Measurements from ENCODE around the gene ARL10.

ARL10 gene

GRCh38 chr5:176413255-176413565 is 47.9 kb downstream of the ARL10 start:
- DNase-seq: no peak

GRCh38 chr5:176413709-176414191 is 48.5 kb downstream of the ARL10 start:
- DNase-seq: no peak

GRCh38 chr5:176414704-176415103 is 49.4 kb downstream of the ARL10 start:
- no peak for DNase-seq

- DNase-seq: no peak
These were observed 50.1 kb downstream of the ARL10 start for GRCh38 chr5:176415240-176415951.

GRCh38 chr5:176415952-176416924 is 51.0 kb downstream of the ARL10 start, which contains the start of gene CLTB:
CLTB (minus strand) TSS chr5:176416539; CDS start chr5:176416363, 176 bp downstream.
- DNase-seq: peak; percentile 85

- DNase-seq: no peak
These were observed 51.7 kb downstream of the ARL10 start for GRCh38 chr5:176416965-176417364.

GRCh38 chr5:176418251-176418650 is 53.0 kb downstream of the ARL10 start:
- DNase-seq: no peak

- DNase-seq: no peak
These were observed 54.8 kb downstream of the ARL10 start for GRCh38 chr5:176420086-176420485.

- DNase-seq: no peak
These were observed 55.8 kb downstream of the ARL10 start for GRCh38 chr5:176420972-176421544.

GRCh38 chr5:176424181-176424580 is 58.9 kb downstream of the ARL10 start:
- DNase-seq: no peak

GRCh38 chr5:176425138-176425537 is 59.9 kb downstream of the ARL10 start:
- no peak for DNase-seq

- DNase-seq: no peak
These were observed 60.5 kb downstream of the ARL10 start for GRCh38 chr5:176425791-176426190.

- DNase-seq: no peak
These were observed 61.6 kb downstream of the ARL10 start for GRCh38 chr5:176426876-176427275.

GRCh38 chr5:176427971-176428370 is 62.7 kb downstream of the ARL10 start:
- DNase-seq: no peak

GRCh38 chr5:176429972-176430371 is 64.7 kb downstream of the ARL10 start:
- no peak for DNase-seq
